A673 (cell line): ENCODE data around the gene DMXL1.

Source experiments
- CTCF ChIP-seq: fragments of 300-800, 200-600 bp; sonication (generic); conservative IDR thresholded peaks from 2 replicates; pipeline ENCODE4 v1.5.1; 2017; ENCODE audit warnings: low read depth, mild to moderate bottlenecking, antibody characterized with exemption, low read length, moderate library complexity, mixed read lengths
- EZH2 ChIP-seq: fragments of 200-600 bp; sonication (generic); IDR thresholded peaks from 2 replicates; pipeline ENCODE4 v1.6.1; 2017; ENCODE audit warnings: borderline replicate concordance, low read depth, mild to moderate bottlenecking, mixed read lengths, antibody characterized with exemption, low read length; ENCODE audit not compliant: poor library complexity, severe bottlenecking

- TF ChIP-seq CTCF (no peak), EZH2 (no peak)
Observed at GRCh38 chr5:119095611-119096010, 24.7 kb downstream of the DMXL1 start.
